GM13976 (cell line): ENCODE results near the gene FAM161A.
"Not testable (repeated sequence)": the region's sequence is repeated elsewhere in the genome, so short reads cannot be mapped to it uniquely, and the experiment has no call there.

Source experiments
- DNase-seq: peaks from one replicate; pipeline ENCODE4 v3.0.0; 2012; ENCODE audit warnings: low spot score
- CTCF ChIP-seq: IDR thresholded peaks from 2 replicates; pipeline ENCODE4 v1.5.1; 2012; ENCODE audit warnings: borderline replicate concordance, mild to moderate bottlenecking; ENCODE audit not compliant: insufficient read depth; ENCODE audit errors: extremely low read depth, missing control alignments, control extremely low read depth
- in situ Hi-C: fragments of 300-500 bp; cut with MboI; formaldehyde crosslinking; loops from one replicate; pipeline ENCODE4 v1.12.0; 2022; ENCODE audit warnings: low sequenced_read_pairs, mixed read lengths, inconsistent platforms; ENCODE audit not compliant: unreplicated experiment

FAM161A gene

GRCh38 chr2:61885896-61886603 is 32.2 kb upstream of the FAM161A start:
- in situ Hi-C loops: no loop called here
- DNase-seq: no peak
- TF ChIP-seq CTCF: no peak

DNA sequence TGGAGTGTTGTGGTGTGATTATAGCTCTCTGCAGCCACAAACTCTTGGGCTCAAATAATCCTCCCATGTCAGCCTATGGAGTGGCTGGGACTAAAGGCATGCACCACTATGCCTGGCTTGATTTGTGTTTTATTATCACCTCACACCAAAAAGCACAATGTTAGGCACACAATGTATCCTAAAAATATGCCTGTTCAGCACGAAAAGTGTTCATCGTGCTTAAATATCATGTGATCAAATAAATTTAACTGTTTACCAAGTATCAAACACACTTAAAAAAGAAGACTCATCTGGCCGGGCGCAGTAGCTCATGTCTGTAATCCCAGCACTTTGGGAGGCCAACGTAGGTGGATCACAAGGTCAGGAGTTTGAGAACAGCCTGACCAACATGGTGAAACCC is 29.0 kb upstream of the FAM161A start:
- TF ChIP-seq CTCF: no peak
- DNase-seq: no peak

DNA sequence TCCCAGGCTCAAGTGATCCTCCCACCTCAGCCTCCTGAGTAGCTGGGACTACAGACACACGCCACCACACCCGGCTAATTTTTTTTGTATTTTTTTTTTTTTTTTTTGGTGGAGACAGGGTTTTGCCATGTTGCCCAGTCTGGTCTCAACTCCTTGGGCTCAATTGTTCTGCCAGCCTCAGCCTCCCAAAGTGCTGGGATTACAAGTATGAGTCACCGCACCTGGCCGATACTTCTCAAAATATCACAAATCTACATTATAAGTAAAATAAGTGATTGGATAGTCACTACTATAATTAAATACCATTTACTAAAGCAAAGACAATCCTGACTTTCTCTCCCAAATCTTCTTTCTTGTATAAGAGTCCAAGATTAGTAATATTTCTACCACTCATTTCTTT is 25.5 kb upstream of the FAM161A start:
- DNase-seq, in situ Hi-C loops: not testable (repeated sequence)

More for the DNA sequence above, 29.0 kb upstream of the FAM161A start:
- in situ Hi-C loops: no loop called here

DNA sequence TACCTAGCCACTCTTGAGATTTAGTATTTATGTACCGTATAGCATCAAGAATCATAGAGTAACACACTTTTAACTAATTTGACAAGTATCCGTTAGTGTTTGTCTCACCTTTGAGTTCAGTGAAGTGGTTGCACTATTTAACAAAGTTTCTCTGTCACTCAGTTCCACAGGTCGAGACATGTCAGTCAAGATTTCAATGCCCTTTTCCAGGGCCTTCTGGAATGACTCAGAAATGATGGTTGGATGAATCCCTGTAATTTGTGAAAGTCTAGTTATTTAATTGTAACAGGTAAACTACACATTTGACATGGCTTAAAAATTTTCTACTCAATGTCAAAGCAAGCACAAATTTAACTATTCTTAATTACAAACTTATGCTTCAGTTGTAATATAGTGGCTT is 24.9 kb upstream of the FAM161A start:
- no peak for TF ChIP-seq CTCF
- in situ Hi-C loops: no loop called here
- DNase-seq: no peak

GRCh38 chr2:61877571-61878245 is 23.8 kb upstream of the FAM161A start:
- DNase-seq: no peak
- in situ Hi-C loops: no loop called here

GRCh38 chr2:61876400-61876799 is 22.5 kb upstream of the FAM161A start:
- DNase-seq: no peak
- TF ChIP-seq CTCF: no peak
- in situ Hi-C loops: no loop called here

More at GRCh38 chr2:61877571-61878245, 23.8 kb upstream of the FAM161A start:
- no peak for TF ChIP-seq CTCF

- DNase-seq, in situ Hi-C loops: not testable (repeated sequence)
Observed at GRCh38 chr2:61866482-61867089, 12.7 kb upstream of the FAM161A start.
